GM18505 (cell line): ENCODE results near the gene WDR27.
"Not testable (repeated sequence)": the region's sequence is repeated elsewhere in the genome, so short reads cannot be mapped to it uniquely, and the experiment has no call there.

Experiments
- ATAC-seq: cut with Tn5 transposase; IDR thresholded peaks from one replicate; pipeline ENCODE4 v1.9.1; 2021; ENCODE audit not compliant: unreplicated experiment
- POLR2A ChIP-seq: IDR thresholded peaks from 4 replicates; pipeline ENCODE4 v1.6.1; 2011; ENCODE audit warnings: borderline replicate concordance; ENCODE audit not compliant: insufficient read depth, insufficient read length; ENCODE audit errors: extremely low read depth

Gene WDR27

DNA sequence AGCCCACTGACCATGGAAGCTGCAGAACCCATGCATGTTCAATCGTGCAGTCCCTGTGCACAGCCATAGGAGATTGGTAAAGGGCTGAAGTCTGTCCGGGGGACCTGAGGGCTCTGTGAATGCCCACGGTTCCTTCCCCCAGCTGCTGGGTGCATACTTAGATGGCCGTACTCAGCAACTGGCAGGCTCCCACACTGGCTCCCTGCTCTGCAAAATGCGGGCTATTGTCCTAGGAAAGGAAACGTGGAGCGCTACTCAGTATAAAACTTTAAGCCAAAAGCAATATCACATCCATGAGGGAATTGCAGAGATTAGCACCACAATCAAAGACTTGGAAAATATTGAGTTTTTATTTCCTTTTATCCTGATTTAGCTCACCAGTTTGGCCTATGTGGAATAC lies 202.0 kb downstream of the WDR27 start:
- no peak for TF ChIP-seq POLR2A
- no peak for ATAC-seq

DNA sequence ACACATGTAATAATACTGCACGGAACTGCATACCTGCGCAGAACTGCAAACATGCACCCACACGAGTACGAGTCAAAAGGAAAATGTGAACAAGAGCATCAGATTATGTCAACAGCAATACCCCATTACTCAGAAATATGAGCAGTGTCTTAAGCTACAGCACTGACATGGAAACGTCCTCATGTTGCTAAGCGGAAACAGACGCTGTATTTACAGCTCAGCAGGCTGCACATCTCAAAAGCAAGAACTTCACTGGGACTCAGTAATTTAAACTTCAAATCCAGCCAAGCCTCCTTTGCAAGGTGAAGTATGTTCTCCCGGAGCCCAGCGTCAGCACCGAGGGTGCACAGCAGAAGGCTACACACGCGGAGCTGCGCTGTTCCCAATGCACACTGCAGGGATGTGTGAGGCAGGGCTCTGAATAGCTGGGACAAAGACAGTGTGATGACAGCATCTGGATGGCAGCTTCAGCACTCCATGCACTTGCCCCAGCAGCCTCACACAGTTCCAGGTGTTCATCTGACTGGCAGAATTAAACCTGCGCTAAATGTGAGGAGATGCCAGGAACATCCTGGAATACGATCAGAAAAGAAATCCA lies 202.8 kb downstream of the WDR27 start:
- TF ChIP-seq POLR2A, result no peak
- ATAC-seq, result no peak

DNA sequence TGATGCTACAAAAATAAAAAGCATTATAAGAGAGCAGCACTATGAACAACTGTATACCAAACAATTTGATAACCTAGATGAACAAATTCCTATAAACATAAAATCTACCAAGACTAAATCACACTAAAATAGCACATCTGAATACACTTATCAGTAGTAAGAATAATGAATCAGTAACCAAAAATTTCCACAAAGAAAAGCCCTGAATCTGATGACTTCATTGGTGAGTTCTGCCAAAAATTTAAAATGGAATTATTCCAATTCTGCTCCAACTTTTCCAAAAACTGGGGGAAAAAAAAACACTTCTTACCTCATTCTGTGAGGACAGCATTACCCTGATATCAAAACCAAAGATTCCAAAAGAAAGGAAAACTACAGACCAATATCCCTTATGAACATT lies 206.2 kb downstream of the WDR27 start:
- no peak for TF ChIP-seq POLR2A
- no peak for ATAC-seq

DNA sequence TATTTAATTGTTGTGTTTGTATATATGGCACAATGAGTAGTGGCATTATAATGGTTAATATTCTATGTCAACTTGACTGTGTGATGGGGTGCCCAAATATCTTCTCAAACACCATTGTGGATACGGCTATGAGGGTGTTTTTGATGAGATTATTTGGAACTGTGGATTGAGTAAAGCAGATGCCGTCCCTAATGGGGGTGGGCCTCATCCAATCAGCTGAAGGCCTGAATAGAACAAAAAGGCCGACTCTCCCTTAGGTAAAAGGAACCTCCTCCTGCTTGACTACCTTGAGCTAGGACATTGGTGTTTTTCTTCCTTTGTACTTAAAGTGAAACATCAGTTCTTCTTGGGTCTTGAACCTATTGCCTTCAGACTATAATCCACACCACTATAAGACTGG lies 207.8 kb downstream of the WDR27 start:
- ATAC-seq, result no peak
- no peak for TF ChIP-seq POLR2A

DNA sequence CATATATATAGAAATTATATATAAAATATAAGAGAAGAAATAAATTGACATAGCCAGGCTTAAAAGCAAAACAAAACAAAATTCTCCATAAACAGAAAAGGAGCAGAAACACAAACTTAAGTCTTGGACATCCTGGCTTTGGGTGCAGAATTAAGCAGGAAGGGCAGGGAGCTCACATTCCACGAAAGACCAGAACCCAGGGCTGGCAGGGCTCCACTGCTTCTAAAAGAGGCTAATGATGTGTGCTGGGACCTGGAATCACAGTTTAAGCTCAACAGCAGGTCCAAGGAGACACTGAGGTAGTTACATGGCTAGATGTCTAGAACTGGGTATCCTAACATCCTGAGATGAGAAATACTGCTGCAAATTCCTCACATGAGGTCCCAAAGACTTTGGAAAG lies 210.3 kb downstream of the WDR27 start:
- no peak for TF ChIP-seq POLR2A
- ATAC-seq, result no peak

DNA sequence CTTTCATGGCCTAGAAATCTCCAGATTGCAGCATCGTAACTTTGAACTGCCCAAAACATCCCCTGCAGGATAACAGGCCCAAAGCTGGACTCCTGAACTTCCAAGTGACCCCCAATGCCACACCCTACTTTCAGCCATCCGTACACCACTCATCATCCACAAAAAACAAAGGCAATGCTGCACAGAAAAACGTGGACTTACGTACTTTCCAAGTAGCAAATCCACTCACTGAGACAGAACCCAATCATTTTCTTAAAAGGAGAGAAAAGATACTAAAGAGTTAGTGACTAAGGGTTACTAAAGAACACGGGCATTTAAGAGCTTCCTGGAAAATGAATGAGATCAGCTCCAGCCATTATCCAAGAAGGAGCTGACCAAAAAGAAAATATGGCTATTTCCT lies 211.0 kb downstream of the WDR27 start:
- no peak for ATAC-seq
- TF ChIP-seq POLR2A, result no peak

DNA sequence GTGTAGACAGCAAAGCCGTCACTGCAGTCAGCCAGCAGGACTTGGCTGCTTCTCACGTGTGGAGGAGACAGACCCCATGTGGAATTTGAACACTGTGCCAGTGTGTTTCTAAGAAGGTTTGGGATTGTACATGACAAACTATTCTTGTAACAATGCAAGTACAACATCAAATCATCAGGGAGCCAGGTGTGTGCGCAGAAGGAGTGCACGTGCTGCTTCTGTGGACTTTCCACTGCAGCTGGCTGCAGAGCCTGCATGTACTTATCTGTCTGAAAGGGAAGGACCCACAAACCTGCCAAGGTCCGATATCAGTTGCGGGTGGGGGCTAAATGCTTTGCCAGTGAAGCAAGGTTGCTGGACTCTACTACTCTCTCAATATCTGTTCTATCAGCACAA lies 211.6 kb downstream of the WDR27 start:
- ATAC-seq, result no peak
- TF ChIP-seq POLR2A, result no peak

DNA sequence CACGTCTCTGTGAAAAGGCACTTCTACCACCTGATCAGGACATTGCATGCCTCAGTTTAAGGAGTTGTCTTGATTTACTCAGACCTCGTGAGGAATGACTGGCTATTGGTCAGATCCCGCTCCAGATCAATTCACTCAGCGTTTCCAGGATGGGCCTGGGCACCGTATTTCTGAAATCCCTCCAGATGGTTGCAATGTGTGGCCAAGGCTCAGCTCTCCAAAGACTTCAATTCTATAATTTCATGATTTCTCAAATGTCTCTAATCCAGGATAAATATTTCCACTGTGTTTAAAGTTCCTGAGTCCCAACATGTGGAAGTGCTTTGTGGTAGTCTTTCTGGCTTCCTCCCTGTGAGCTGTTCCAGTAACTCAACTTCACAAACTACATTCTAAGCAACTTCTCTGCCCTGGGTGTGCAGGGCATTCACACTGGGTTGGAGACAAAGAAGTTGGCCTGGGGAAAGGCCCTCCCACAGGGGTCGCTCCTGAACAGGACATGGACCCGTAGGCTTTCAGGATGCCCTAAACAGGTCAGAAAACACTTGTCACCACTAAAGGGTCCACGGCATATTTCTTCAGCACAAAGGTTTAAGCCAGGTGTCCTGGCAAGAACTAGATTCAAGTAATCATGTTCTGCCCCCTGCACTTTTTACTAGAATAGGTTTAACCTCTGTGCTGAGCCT lies 212.1 kb downstream of the WDR27 start:
- ATAC-seq, result no peak
- TF ChIP-seq POLR2A, result no peak

DNA sequence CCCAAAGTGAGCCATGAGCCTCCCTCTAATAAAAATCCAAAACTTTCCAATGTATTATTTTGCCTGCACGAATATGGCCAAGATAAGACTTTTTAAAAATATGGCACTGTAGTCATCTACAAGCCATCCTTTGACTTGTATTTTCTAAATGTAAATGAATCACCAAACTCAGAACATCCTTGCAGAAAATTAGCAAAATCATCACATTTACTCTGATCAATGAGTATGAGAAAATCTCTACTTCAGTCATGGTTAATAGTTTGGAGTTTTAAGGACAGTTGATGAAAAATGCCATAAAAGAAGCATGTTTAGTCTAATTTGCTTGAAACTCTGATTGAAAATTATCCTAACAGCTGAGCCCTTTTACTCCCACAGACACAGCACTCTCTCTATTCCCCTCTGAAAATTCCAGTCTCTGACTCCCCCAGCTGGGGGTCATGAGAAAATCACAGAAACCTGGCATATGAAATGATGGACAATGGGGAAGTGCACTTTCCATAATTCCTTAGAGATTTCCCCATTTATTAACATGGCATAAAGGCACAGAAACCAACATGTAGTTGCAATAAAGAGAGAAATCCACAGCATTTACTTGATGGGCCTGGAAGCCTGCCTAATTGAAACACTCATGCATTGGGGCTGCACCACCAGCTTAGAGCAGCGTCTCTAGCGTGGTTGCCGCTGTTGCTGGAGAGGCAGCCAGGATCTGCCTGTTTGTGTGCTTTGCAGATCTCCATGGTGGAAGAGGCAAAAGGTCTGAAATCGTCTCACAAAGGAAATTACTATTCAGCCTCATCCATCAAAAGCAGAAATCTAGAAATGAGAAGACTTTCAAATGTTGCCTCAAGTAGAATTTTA lies 214.0 kb downstream of the WDR27 start:
- no peak for TF ChIP-seq POLR2A
- no peak for ATAC-seq

DNA sequence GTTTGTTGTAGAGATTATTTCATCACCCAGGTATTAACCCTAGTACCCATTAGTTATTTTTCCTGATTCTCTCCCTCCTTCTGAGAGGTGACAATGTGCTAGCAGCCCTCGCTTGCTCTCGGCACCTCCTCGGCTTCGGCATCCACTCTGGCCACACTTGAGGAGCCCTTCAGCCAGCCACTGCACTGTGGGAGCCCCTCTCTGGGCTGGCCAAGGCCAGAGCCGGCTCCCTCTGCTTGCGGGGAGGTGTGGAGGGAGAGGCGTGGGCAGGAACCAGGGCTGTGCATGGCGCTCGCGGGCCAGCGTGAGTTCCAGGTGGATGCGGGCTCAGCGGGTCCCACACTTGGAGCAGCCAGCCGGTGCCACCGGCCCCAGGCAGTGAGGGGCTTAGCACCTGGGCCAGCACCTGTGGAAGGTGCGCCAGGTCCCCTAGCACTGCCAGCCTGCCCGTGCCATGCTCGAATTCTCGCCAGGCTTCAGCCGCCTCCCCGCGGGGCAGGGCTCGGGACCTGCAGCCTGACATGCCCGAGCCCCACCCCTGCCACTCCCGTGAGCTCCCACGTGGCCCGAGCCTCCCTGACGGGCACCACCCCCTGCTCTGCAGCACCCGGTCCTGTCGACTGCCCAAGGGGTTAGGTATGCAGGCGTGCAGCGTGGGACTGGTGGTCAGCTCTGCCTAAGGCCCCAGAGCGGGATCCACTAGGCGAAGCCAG lies 221.9 kb downstream of the WDR27 start:
- ATAC-seq, result no peak
- no peak for TF ChIP-seq POLR2A

DNA sequence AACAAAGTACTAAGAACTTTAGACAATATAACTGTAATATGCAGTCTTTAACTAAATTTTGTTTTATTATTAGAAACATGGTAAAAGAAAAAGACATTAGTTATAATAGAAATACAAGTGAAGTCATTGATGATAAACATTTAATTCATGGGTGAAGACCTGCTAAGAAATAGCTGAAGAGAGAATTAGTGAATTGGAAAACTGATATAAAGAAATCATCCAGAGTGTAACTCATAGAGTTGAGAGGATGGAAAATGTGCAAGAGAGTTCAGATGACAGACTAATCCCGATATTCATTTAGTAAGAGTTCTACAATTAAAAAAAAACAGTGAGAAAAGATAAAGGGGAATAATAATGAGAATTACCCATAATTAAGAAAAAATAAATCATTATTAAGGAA lies 227.5 kb downstream of the WDR27 start:
- TF ChIP-seq POLR2A, result no peak
- ATAC-seq, result no peak

DNA sequence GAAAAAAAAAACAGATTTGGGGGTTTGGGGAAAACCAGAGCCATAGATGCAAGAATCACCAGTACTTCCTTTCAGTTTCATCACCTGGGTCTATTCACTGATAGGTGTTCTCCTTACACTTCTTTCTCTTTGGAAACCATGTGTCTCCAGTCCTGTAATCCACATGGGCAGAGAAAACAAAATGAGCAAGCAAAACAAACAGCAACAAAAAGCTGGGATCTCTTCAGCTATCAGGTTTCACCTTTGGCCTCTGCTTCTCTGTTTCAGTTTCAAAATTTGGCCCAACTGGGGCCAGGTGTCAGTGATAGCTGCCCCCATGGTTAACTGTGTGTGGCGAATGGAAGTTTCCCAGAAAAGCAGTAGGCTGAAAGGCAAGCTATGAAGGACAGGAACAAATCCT lies 228.2 kb downstream of the WDR27 start:
- ATAC-seq, result no peak
- TF ChIP-seq POLR2A, result no peak

DNA sequence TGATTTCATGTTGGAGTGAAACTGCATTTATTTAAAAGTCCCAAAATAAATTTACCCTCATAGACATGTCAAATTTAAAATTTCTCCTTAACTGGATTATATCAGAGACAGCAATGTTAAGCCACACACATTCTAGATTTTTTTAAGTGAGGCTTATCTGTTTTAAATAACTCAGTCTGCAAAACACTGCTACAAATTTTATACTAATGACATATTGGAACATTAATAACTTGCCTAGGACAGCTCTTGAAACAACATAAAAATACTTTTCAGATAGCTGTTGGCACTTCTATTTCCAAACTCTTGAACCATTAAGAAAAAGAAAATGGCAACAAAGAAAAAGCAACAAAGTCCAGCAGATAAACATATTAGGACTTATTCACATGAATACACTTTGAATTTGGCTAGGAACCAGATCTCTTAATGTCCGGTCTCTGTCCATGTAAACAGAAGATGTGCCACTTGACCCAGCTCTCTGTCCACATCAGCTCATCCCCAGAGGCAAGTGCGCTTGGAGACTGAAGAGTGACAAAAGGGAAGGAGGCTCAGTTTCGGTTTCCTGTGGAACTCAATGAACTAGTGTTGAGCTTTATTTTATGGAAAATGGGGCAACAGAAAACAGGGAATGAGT lies 228.9 kb downstream of the WDR27 start:
- no peak for TF ChIP-seq POLR2A
- ATAC-seq, result no peak

DNA sequence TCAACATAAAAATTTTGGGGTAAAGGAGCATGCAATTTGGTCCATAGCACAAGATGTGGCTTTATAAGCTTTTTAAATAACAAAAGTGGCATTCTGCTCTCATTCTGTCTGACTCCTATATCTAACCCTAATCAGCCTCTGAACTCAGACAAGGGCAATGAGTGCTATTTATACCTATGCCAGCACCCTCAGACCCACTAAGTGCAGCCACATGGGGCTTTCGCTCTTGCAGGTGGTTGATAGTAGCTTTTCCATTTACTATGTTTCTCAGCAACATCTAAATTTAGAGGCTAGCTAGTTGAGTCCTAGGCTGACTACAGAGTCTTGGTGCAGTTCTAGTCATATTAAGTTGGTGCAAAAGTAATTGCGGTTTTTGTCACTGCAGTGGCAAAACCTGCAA lies 231.0 kb downstream of the WDR27 start:
- ATAC-seq, result no peak

DNA sequence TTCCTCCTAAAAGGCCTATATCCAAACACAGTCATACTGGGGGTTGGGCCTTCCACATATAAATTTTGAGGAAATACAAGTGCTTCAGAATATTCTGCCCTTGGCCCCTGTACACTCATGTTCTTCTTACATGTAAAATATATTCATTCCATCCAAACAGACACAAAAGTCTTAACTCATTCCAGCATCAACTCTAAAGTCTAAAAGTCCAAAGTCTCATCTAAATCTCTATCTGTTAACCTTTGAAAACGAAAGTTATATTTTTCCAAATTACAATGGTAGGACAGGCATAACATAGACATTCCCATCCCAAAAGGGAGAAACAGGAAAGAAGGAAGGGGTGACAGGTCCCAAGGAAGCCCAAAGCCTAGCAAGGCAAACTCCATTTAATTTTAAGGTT lies 232.8 kb downstream of the WDR27 start:
- no peak for ATAC-seq
- no peak for TF ChIP-seq POLR2A

More for the DNA sequence above, 231.0 kb downstream of the WDR27 start:
- TF ChIP-seq POLR2A, result no peak

DNA sequence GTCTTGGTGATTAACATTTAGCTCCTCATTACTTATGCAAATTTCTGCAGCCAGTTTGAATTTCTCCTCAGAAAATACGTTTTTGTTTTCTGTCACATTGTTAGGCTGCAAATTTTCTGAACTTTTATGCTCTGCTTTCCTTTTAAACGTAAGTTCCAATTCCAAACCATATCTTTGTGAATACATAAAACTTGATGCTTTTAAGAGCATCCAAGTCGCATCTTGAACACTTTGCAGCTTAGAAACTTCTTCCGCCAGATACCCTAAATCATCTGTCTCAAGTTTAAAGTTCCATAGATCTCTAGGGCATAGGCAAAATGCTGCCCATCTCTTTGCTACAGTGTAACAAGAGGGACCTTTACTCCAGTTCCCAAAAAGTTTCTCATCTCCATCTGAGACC lies 234.1 kb downstream of the WDR27 start:
- not testable (repeated sequence) for ATAC-seq

DNA sequence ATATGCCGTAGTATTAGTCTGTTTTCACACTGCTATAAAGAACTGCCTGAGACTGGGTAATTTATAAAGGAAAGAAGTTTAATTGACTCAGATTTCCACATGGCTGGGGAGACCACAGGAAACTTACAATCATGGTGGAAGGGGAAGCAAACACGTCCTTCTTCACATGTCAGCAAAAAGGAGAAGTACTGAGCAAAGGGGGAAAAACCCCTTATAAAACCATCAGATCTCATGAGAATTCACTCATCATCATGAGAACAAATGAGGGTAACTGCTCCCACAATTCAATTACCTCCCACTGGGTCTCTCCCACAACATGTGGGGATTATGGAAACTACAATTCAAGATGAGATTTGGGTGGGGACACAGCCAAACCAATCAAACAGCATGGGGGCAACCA lies 235.6 kb downstream of the WDR27 start:
- not testable (repeated sequence) for ATAC-seq
